Kidney (tissue), 14 donors: Measurements from ENCODE around the gene MAN1A1. TPM values are rescaled to one million over a fixed set of nuclear protein-coding genes. Genes with fewer than 3 reads are reported as not detected.

Experiments used
- DNase-seq, 5 donors: peaks; one replicate each; pipeline ENCODE4 v3.0.0-alpha.2; 2013 to 2020
- FAIRE-seq: peaks from 2 replicates; lab custom pipeline; 2012; peaks lifted over from hg19 to GRCh38; lab: Jason Lieb, UNC
- H3K27ac ChIP-seq, 2 donors: one replicate each; pipeline ENCODE4 v1.7.0; 2013; ENCODE audit warnings: low read depth in 2 of 2, low read length in 2 of 2, inconsistent platforms in 1 of 2
- H3K27me3 ChIP-seq: one replicate; pipeline ENCODE4 v1.7.1; 2013; ENCODE audit warnings: low read length, inconsistent platforms; ENCODE audit not compliant: control insufficient read depth, insufficient read depth
- H3K36me3 ChIP-seq, 3 donors: one replicate each; pipeline versions ENCODE4 v1.7.0 to v1.7.1; 2013; ENCODE audit warnings: low read length in 3 of 3, control low read depth in 1 of 3, inconsistent platforms in 1 of 3; ENCODE audit not compliant: insufficient read depth in 3 of 3, control insufficient read depth in 2 of 3
- H3K4me1 ChIP-seq, 3 donors: one replicate each; pipeline versions ENCODE4 v1.7.0 to v1.7.1; 2013; ENCODE audit warnings: low read length in 3 of 3, inconsistent platforms in 1 of 3, low read depth in 1 of 3; ENCODE audit not compliant: control insufficient read depth in 2 of 3, insufficient read depth in 2 of 3
- H3K4me3 ChIP-seq, 3 donors: one replicate each; pipeline versions ENCODE4 v1.7.0 to v1.8.1; 2013; ENCODE audit warnings: low read length in 3 of 3, control low read depth in 1 of 3, inconsistent platforms in 1 of 3
- H3K9ac ChIP-seq, 3 donors: one replicate each; pipeline versions ENCODE4 v1.7.0 to v1.7.1; 2013; ENCODE audit warnings: low read length in 3 of 3, control low read depth in 1 of 3, inconsistent platforms in 1 of 3
- H3K9me3 ChIP-seq, 3 donors: one replicate each; pipeline versions ENCODE4 v1.7.0 to v1.7.1; 2013; ENCODE audit warnings: low read length in 3 of 3, control low read depth in 1 of 3, inconsistent platforms in 1 of 3; ENCODE audit not compliant: control insufficient read depth in 2 of 3, insufficient read depth in 1 of 3
- CTCF ChIP-seq: IDR thresholded peaks from 3 replicates; pipeline ENCODE4 v1.5.1; 2012; ENCODE audit warnings: mild to moderate bottlenecking, moderate library complexity, borderline replicate concordance; ENCODE audit not compliant: insufficient read depth; ENCODE audit errors: extremely low read depth
- intact Hi-C: fragments of 100-400 bp; cut with DNase I; formaldehyde crosslinking; loops from one replicate; pipeline ENCODE4 v1.11.1; 2022
- polyA plus RNA-seq: library from polyadenylated mRNA; stranded (reverse); fragments of 350-450 nt; fragmentation: Illumina TruSeq; extraction: RNeasy Lipid Tissue Mini Kit (QIAGEN cat#74804); gene quantifications from one replicate; pipeline ENCODE4 v1.2.3, GENCODE V29; 2014; ENCODE audit warnings: low read depth, low replicate concordance; ENCODE audit not compliant: insufficient read depth
- total RNA-seq: library from RNA; stranded (reverse); fragmentation: NEBNext Ultra II Directional; extraction: Animal tissue kit (Norgen Biotek cat#: 25700); gene quantifications from one replicate; pipeline ENCODE4 v1.2.1, GENCODE V29; 2021
- donor health status: control.
- donor health status: control.
- donor health status: control.
- donor health status: control.
- donor health status: control.
- donor health status: DM: yes; HTN: yes; CAD: no.
- donor health status: Normal renal cell carcinoma (clear cell type).

Gene MAN1A1
- total and polyA plus RNA-seq, 2 donors from 2014 or later: 30.4 to 68.5 TPM

- Histone ChIP-seq H3K36me3 (peaks cover 0 to 4% (median 0%) of the 10 kb centered on the region in 3 donors), H3K27ac (no peak overlapping the region), H3K4me3 (no peak overlapping the region), H3K9ac (no peak overlapping the region), H3K9me3 (no peaks in the 10 kb centered on the region), H3K4me1 (peaks cover 2 to 27% (median 13%) of the 10 kb centered on the region in 3 donors), H3K27me3 (no peaks in the 10 kb centered on the region)
- intact Hi-C loops: no loop called here
- FAIRE-seq (no peak), DNase-seq (no peak)
- TF ChIP-seq CTCF: no peak
Observed at GRCh38 chr6:119306396-119306968, 43.1 kb downstream of the MAN1A1 start.

- H3K4me1 ChIP-seq: peaks cover 0 to 6% (median 4%) of the 10 kb centered on the region in 3 donors
- H3K4me3 ChIP-seq: no peak overlapping the region
- peak overlapping the region in 1 of 2 donors; percentile 20 for H3K27ac ChIP-seq
- no peak for TF ChIP-seq CTCF
- no peaks in the 10 kb centered on the region for H3K9me3 ChIP-seq
- peaks cover 0 to 6% (median 0%) of the 10 kb centered on the region in 3 donors for H3K36me3 ChIP-seq
- no peaks in the 10 kb centered on the region for H3K27me3 ChIP-seq
- peak in 2 of 5 donors; percentile 54 to 74 for DNase-seq
- intact Hi-C loops: no loop called here
- H3K9ac ChIP-seq: no peak overlapping the region
- no peak for FAIRE-seq
Observed at GRCh38 chr6:119303164-119303887, 46.2 kb downstream of the MAN1A1 start.

GRCh38 chr6:119301429-119301828 lies 48.1 kb downstream of the MAN1A1 start:
- intact Hi-C loops: no loop called here
- Histone ChIP-seq H3K9me3 (no peaks in the 10 kb centered on the region), H3K27me3 (no peaks in the 10 kb centered on the region), H3K27ac (no peak overlapping the region), H3K4me1 (peaks cover 0 to 6% (median 4%) of the 10 kb centered on the region in 3 donors), H3K9ac (no peak overlapping the region), H3K4me3 (no peak overlapping the region), H3K36me3 (peaks cover 0 to 6% (median 0%) of the 10 kb centered on the region in 3 donors)
- no peak for TF ChIP-seq CTCF
- no peak for DNase-seq
- FAIRE-seq: no peak
